A673 (cell line): ENCODE results near the gene RNF187. TPM values are rescaled to one million over a fixed set of nuclear protein-coding genes. Genes with fewer than 3 reads are reported as not detected.

ENCODE experiments used
- BruUV-seq: library from RNA; stranded (reverse); fragments of 400-500 nt; replicated peaks from 2 replicates; lab custom pipeline; 2021; lab: Mats Ljungman, UMichigan
- CTCF ChIA-PET: fragments of 300-600 bp; sonication (Branson Sonifier 250); formaldehyde crosslinking; loops from one replicate; lab custom pipeline; 2022; ENCODE audit warnings: antibody characterized with exemption; lab: Charles Lee
- POLR2A ChIA-PET: fragments of 300-600 bp; sonication (Branson Sonifier 250); formaldehyde crosslinking; loops from one replicate; lab custom pipeline; 2022; ENCODE audit warnings: antibody characterized with exemption; ENCODE audit not compliant: low non-redundant PET; lab: Charles Lee
- DNase-seq: peaks from one replicate; pipeline ENCODE4 v3.0.0-alpha.2; 2015; ENCODE audit warnings: low spot score
- H3K27ac ChIP-seq: fragments of 200-600 bp; sonication (generic); 2 replicates; pipeline ENCODE4 v1.5.1; 2016; ENCODE audit warnings: mixed run types, low read depth, mild to moderate bottlenecking, mixed read lengths, antibody characterized with exemption, low read length; ENCODE audit not compliant: poor library complexity, severe bottlenecking
- H3K27me3 ChIP-seq: fragments of 200-600 bp; sonication (generic); replicated peaks from 2 replicates; pipeline ENCODE4 v1.6.1; 2017; ENCODE audit warnings: mixed run types, low read depth, mild to moderate bottlenecking, mixed read lengths, antibody characterized with exemption, low read length; ENCODE audit not compliant: insufficient read depth, poor library complexity
- H3K36me3 ChIP-seq: fragments of 200-600 bp; sonication (generic); 2 replicates; pipeline ENCODE4 v1.6.1; 2016; ENCODE audit warnings: mixed run types, mild to moderate bottlenecking, mixed read lengths, antibody characterized with exemption, low read length; ENCODE audit not compliant: insufficient read depth, poor library complexity, severe bottlenecking
- H3K4me1 ChIP-seq: fragments of 200-600 bp; sonication (generic); 2 replicates; pipeline ENCODE4 v1.6.1; 2017; ENCODE audit warnings: mixed run types, mild to moderate bottlenecking, mixed read lengths, antibody characterized with exemption, low read length; ENCODE audit not compliant: insufficient read depth, poor library complexity, severe bottlenecking
- H3K4me3 ChIP-seq: fragments of 200-600 bp; sonication (generic); 2 replicates; pipeline ENCODE4 v1.5.1; 2016; ENCODE audit warnings: low read depth, mixed run types, mild to moderate bottlenecking, mixed read lengths, low read length; ENCODE audit not compliant: poor library complexity, severe bottlenecking
- H3K9me3 ChIP-seq: fragments of 200-600 bp; sonication (generic); 2 replicates; pipeline ENCODE4 v1.6.1; 2016; ENCODE audit warnings: mixed run types, low read depth, mild to moderate bottlenecking, mixed read lengths, antibody characterized with exemption, low read length; ENCODE audit not compliant: poor library complexity, severe bottlenecking
- EZH2 ChIP-seq: fragments of 200-600 bp; sonication (generic); IDR thresholded peaks from 2 replicates; pipeline ENCODE4 v1.6.1; 2017; ENCODE audit warnings: borderline replicate concordance, low read depth, mild to moderate bottlenecking, mixed read lengths, antibody characterized with exemption, low read length; ENCODE audit not compliant: poor library complexity, severe bottlenecking
- intact Hi-C: fragments of 100-400 bp; cut with micrococcal nuclease; formaldehyde crosslinking; loops from one replicate; pipeline ENCODE4 v1.10.0; 2022; ENCODE audit not compliant: unreplicated experiment
- total RNA-seq: library from RNA; stranded (reverse); gene quantifications from 2 replicates; pipeline ENCODE4 v1.2.3, GENCODE V29; 2021
- TF ChIP-seq, protein P1 (sequence below): fragments of 300-800, 200-600 bp; sonication (generic); conservative IDR thresholded peaks from 2 replicates; pipeline ENCODE4 v1.5.1; 2017; ENCODE audit warnings: low read depth, mild to moderate bottlenecking, antibody characterized with exemption, low read length, moderate library complexity, mixed read lengths

The RNF187 gene
- total RNA-seq, 1 experiment from 2014 or later, result 146 TPM

DNA sequence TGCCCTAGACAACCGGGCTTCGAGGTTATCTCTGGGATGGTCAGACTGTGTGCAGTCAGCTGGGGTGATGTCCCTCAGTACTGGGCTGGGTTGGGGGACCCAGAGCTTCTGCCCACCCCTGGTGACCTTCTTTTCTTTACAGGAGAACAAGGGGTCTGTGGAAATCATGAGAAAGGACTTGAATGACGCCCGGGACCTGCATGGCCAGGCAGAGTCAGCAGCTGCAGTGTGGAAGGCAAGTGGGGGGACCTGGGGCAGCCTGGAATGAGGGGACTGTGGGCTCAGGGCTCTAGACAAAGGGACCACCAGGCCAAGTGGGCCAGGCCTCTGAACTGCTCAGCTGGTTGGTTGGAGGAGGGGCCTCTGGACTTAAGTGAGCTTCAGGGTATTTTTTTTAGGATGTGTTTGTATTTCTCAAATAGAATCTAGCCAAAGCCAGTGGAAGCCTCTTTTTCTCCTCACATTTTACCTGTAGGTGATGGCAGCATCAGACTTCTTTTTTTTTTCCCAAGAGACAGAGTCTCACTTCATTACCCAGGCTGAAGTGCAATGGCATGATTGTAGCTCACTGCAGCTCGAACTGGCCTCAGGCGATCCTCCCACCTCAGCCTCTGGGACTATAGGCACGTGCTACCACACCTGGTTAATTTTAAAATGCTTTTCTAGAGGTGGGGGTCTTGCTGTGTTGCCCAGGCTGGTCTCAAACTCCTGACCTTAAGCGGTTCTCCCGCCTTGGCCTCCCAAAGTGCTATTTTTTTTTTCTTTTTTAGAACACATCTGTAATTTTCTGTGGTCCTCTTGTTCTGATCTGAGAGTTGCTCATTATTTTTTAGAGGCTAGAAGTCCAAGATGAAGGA is 1.9 kb downstream of the RNF187 start:
- CTCF ChIA-PET, result no interaction called here
- no TSS peak for BruUV-seq
- intact Hi-C loops, result no loop called here
- TF ChIP-seq, protein P1, sequence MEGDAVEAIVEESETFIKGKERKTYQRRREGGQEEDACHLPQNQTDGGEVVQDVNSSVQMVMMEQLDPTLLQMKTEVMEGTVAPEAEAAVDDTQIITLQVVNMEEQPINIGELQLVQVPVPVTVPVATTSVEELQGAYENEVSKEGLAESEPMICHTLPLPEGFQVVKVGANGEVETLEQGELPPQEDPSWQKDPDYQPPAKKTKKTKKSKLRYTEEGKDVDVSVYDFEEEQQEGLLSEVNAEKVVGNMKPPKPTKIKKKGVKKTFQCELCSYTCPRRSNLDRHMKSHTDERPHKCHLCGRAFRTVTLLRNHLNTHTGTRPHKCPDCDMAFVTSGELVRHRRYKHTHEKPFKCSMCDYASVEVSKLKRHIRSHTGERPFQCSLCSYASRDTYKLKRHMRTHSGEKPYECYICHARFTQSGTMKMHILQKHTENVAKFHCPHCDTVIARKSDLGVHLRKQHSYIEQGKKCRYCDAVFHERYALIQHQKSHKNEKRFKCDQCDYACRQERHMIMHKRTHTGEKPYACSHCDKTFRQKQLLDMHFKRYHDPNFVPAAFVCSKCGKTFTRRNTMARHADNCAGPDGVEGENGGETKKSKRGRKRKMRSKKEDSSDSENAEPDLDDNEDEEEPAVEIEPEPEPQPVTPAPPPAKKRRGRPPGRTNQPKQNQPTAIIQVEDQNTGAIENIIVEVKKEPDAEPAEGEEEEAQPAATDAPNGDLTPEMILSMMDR, result no peak
- TF ChIP-seq EZH2, result no peak
- DNase-seq, result no peak
- peaks cover 40% of the 10 kb centered on the region for H3K4me1 ChIP-seq
- peak overlapping the region; percentile 94 for H3K4me3 ChIP-seq
- no peaks in the 10 kb centered on the region for H3K9me3 ChIP-seq
- peak overlapping the region; percentile 98 for H3K27ac ChIP-seq
- no peaks in the 10 kb centered on the region for H3K27me3 ChIP-seq
- POLR2A ChIA-PET, result interaction anchor here (0.5 kb wide), 1 partner anchor 31 kb away, joined by 4 read pairs; no protein-coding TSS in a partner anchor
- peaks cover 47% of the 10 kb centered on the region for H3K36me3 ChIP-seq

DNA sequence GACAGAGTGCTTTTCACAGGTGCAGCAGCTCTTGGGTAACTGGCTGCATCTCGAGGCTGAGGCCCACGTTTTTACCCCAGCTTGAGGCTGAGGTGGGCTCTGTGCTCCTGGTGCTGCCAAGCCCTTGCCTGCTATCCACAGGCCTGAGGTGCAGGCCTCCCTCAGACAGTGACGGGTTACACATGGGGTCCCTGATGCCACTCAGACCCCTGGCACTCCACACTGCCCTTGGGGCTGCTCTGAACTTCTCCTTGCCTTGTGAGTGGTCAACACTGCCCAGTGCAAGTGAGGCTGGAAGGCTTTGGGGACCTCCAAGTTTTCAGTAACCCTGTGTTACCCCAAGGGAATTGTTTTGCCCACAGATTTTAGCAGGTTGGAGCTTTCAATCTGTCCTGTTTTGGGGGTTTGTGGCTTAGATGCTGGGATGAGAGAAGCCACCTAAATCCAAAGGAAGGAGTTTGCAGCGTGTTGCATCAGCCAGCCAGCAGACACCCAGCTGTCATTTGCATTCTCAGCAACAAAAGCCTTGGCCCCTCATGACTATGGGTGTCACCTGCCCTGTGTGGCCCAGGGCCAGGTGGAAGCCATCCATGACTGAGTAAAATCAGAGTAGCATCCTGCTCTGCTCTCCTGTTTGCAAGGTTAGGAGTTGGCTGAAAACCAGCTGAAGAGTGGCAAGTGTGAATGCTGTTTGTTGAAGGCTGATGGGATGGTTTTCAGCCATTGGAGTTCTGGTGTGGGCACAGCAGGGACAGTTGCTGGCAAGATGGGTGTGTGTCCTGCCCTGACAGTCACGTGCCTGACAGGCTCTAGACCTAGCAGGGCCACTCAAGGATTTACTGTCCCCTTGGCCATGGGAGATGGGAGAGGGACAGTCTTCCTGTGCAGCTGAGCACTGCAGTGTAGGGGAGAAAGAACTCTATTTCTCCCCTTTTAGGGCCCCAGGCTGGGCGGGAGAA is 3.2 kb downstream of the RNF187 start:
- ChIA-PET CTCF (no interaction called here), POLR2A (no interaction called here)
- intact Hi-C loops, result no loop called here
- H3K36me3 ChIP-seq, result peaks cover 60% of the 10 kb centered on the region
- no peaks in the 10 kb centered on the region for H3K27me3 ChIP-seq
- DNase-seq, result peak; percentile 57
- H3K4me3 ChIP-seq, result no peak overlapping the region
- no peak for TF ChIP-seq EZH2
- TF ChIP-seq, protein P1, result no peak
- peaks cover 38% of the 10 kb centered on the region for H3K4me1 ChIP-seq
- no peaks in the 10 kb centered on the region for H3K9me3 ChIP-seq
- BruUV-seq, result no TSS peak
- H3K27ac ChIP-seq, result peak overlapping the region; percentile 98
